ENCODE measurements around the gene CABP7.

Gene CABP7

GRCh38 chr22:29719899-29720645, at the start of gene CABP7:
TSS of gene CABP7 (plus strand) at chr22:29720003. CDS start at chr22:29720425, 422 bp downstream.
- no peak for DNase-seq

GRCh38 chr22:29670626-29671025, 49.2 kb upstream of the CABP7 start:
- no peak for DNase-seq

GRCh38 chr22:29673361-29674066, 46.3 kb upstream of the CABP7 start:
- DNase-seq = no peak

- DNase-seq = no peak
These were observed 45.7 kb upstream of the CABP7 start for GRCh38 chr22:29674121-29674520.

GRCh38 chr22:29679316-29679715, 40.5 kb upstream of the CABP7 start:
- DNase-seq = no peak

- DNase-seq = no peak
These were observed 36.3 kb upstream of the CABP7 start for GRCh38 chr22:29683536-29683935.

- no peak for DNase-seq
These were observed 35.6 kb upstream of the CABP7 start for GRCh38 chr22:29684244-29684643.

GRCh38 chr22:29689206-29689879, 30.5 kb upstream of the CABP7 start:
- no peak for DNase-seq

GRCh38 chr22:29689880-29690213, 30.0 kb upstream of the CABP7 start:
- DNase-seq = peak; percentile 81

- no peak for DNase-seq
These were observed 29.3 kb upstream of the CABP7 start for GRCh38 chr22:29690476-29690875.

GRCh38 chr22:29691636-29692326, 28.0 kb upstream of the CABP7 start:
- no peak for DNase-seq

- no peak for DNase-seq
These were observed 27.5 kb upstream of the CABP7 start for GRCh38 chr22:29692327-29692640.

GRCh38 chr22:29693161-29693560, 26.6 kb upstream of the CABP7 start:
- no peak for DNase-seq

GRCh38 chr22:29693671-29694070, 26.1 kb upstream of the CABP7 start:
- DNase-seq = no peak

- peak; percentile 39 for DNase-seq
These were observed 24.5 kb upstream of the CABP7 start for GRCh38 chr22:29695129-29695926.

- DNase-seq = no peak
These were observed 21.8 kb upstream of the CABP7 start for GRCh38 chr22:29697853-29698598.

- DNase-seq = no peak
These were observed 19.4 kb upstream of the CABP7 start for GRCh38 chr22:29700206-29700899.

GRCh38 chr22:29700900-29701154, 19.0 kb upstream of the CABP7 start:
- DNase-seq = no peak

- DNase-seq = no peak
These were observed 18.4 kb upstream of the CABP7 start for GRCh38 chr22:29701155-29701999.
